HG03025 (cell line): ENCODE measurements around the gene KRTAP9-4.
"Not testable (repeated sequence)": the region's sequence is repeated elsewhere in the genome, so short reads cannot be mapped to it uniquely, and the experiment has no call there.

Source experiments
- ATAC-seq: cut with Tn5 transposase; IDR thresholded peaks from one replicate; pipeline ENCODE4 v1.9.1; 2021; ENCODE audit warnings: mild to moderate bottlenecking, moderate library complexity; ENCODE audit not compliant: unreplicated experiment, low FRiP score

The KRTAP9-4 gene

DNA sequence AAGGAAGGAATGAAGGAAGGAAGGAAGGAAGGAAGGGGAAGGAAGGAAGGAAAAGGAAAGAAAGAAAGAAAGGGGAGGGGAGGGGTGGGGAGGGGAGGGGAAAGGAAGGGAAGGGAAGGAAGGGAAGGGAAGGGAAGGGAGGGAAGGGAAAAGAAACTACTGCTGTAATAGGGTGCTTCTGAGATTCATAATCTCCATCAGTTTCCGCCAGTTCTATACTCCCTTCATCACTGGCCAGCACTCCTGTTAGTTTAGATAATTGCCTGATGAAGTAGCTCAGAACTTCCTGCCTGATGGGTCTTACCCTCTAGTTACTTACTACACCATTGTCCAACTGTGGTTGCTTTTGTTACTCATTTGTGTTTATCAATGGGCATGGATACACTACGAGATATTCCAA is 13.7 kb downstream of the KRTAP9-4 start:
- ATAC-seq, result no peak

DNA sequence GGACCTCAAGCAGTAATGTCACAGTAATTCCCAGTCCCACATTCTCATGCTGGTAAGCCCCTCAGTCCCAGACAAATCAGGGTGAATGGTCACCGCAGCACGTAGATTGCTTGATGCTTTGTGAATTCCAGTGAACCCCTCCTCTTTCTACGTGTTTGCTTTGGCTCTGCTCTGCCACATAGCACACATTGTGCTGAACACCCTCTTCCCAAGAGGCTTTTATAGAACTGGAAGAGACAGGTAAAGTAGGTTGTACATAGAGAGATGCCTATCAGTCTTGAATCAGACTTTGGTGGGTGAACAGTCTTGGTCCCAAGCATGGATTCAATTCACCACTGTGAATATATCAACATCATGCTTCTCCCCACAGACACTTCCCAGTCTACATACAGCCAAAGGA is 15.1 kb downstream of the KRTAP9-4 start:
- no peak for ATAC-seq

DNA sequence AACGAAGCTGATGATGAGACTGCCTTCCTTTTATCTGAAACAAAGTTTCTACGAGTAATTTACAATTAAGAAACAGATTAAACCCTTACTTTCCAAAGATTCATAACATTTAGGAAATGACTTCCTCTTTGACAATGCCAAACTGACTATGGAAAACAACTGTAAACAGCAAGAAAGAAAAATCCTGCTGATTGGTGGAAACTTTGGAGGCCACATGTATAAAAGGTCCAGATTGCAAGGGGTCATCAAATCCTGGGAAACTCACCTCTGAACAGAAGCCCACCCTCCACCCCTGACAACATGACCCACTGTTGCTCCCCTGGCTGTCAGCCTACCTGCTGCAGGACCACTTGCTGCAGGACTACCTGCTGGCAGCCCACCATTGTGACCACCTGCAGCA is 15.6 kb downstream of the KRTAP9-4 start, which contains the start of gene KRTAP9-6:
TSS of gene KRTAP9-6 (plus strand) at position 301 of the 400 bp plus-strand sequence. CDS start at position 301, 0 bp downstream.
- ATAC-seq, result no peak

DNA sequence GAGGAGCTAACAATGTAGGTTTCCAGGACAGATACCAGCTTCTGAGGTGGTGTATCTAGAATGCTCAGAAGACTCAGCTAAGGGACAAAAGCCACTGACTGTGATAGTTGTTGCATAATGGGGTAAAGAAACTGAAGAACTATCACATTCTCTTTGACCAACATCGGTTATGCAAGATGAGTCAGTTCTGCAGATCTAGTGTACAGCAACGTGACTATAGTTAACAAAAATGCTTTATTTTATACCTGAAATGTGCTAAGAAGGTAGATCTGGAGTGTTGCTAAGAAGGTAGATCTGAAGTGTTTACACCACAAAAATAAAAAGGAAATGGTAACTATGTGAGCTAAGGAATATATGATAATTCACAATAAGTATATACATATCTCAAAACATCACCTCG is 18.2 kb downstream of the KRTAP9-4 start:
- ATAC-seq, result no peak

DNA sequence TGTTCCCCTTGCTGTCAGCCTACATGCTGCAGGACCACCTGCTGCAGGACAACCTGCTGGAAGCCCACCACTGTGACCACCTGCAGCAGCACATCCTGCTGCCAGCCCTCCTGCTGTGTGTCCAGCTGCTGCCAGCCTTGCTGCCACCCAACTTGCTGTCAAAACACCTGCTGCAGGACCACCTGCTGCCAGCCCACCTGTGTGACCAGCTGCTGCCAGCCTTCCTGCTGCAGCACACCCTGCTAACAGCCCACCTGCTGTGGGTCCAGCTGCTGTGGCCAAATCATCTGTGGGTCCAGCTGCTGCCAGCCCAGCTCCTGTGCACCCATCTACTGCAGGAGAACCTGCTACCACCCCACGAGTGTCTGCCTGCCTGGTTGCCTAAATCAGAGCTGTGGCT is 21.8 kb downstream of the KRTAP9-4 start:
- ATAC-seq, result not testable (repeated sequence)

DNA sequence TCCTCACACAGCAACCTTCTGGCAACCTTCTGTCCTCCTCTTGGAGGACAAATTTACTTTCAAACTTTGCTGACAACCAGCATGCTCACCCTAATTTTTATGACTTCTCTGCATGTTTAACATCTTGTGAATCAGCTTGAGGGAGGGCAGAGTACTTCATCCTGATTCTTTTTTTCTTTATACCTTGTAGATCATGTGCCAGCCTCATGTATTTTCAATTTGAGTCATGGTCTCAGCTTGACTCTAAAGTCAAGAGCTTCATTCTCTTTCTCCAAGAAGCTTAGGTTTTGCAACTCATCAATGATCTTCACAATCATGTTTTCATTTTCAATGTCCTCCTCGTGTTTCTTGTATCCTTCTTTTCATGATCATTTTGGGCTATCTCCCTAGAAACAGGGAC is 22.4 kb downstream of the KRTAP9-4 start:
- ATAC-seq, result no peak

DNA sequence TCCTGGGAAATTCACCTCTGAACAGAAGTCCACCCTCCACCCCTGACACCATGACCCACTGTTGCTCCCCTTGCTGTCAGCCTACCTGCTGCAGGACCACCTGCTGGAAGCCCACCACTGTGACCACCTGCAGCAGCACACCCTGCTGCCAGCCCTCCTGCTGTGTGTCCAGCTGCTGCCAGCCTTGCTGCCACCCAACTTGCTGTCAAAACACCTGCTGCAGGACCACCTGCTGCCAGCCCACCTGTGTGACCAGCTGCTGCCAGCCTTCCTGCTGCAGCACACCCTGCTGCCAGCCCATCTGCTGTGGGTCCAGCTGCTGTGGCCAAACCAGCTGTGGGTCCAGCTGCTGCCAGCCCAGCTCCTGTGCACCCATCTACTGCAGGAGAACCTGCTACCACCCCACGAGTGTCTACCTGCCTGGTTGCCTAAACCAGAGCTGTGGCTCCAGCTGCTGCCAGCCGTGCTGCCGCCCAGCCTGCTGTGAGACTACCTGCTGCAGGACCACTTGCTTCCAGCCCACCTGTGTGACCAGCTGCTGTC is 26.2 kb downstream of the KRTAP9-4 start, which contains the start of gene KRTAP9-7:
TSS of gene KRTAP9-7 (plus strand) at position 51 of the 543 bp plus-strand sequence. CDS start at position 51, 0 bp downstream.
- ATAC-seq, result not testable (repeated sequence)

DNA sequence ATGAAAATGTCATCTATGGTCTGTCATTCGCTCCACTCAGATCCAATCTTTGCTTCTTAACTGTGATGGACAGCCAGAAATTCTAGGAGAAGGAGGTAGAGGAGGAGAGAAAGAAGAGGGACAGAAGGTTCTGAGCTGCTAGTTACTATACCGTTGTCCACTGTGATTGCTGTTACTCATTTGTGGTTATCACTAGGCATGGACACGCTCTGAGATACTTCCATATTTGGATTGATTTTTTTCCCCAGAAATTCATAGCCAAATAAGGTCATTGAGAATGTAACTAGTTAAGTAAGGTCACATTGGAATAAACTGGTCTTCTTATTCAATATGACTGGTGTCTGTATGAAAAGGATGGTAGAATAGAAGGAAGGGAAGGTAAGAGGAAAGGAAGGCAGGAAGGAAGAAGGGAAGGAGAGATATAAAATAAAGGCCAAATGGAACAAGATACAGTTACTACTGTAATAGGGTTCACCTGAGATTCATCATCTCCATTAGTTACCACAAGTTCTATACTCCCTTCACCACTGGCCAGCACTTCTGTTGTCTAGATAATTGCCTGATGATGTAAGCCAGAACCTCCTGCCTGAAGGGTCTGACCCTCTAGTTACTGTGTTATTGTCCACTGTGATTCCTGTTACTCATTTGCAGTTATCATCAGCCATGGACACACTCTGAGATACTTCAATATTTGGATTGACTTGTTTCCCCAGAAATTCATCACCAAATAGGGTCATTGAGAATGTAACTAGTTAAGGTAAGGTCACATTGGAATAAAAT is 28.9 kb downstream of the KRTAP9-4 start:
- ATAC-seq, result no peak

DNA sequence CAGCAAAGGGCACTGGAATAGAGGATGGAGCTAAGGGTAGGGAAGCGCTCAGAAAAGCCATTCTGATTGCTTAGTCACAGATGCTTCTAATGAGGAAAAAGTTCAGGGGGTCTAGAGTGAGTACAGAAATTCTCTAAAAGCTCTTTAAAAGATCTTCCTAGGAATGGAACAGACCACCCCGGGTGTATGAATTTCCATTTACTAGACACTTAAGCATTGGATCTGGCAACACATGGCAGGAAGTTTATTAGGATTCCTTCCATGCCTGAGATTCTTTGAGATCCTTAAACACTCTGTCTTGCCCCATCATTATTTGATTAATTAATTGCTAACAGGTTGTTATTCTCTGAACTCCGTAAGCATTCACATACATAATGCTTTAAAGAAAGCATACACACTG is 34.6 kb downstream of the KRTAP9-4 start:
- ATAC-seq, result no peak

DNA sequence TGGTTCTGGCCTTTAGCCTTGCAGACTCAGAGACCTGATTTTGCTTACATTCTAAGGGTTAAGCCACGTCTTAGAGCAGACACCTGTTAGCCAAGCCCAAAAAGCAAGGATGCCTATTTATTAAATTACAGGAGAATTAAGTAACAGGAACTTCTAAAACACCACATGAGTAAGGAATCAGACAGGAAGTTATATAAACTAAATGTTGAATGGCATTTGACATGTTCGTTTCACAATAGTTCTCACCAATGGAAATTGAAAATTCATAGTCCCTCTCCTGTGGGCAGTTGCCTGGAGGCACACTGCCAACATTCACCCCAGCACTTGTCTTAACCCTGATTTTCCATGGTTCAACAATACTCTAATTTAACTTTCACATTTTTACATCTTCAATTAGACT is 35.1 kb downstream of the KRTAP9-4 start:
- ATAC-seq, result no peak

DNA sequence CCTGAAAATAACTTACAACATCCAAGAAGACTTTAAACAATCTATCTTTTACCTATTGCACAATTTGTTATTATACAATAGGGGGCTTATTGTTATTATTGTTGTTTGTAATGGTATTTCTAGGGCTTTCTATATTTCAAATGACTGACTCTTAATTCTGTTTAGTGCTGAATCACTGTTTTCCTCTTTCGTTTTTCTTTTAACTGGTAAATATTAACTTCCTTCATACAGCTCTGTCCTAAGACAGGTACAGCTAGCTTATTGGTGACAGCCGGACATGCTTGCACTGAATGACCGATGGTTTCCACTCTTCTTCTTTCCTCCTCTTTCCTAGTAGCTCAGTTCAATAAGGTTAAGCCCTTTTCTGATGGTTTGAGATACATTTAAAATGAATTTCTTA is 37.6 kb downstream of the KRTAP9-4 start:
- no peak for ATAC-seq

DNA sequence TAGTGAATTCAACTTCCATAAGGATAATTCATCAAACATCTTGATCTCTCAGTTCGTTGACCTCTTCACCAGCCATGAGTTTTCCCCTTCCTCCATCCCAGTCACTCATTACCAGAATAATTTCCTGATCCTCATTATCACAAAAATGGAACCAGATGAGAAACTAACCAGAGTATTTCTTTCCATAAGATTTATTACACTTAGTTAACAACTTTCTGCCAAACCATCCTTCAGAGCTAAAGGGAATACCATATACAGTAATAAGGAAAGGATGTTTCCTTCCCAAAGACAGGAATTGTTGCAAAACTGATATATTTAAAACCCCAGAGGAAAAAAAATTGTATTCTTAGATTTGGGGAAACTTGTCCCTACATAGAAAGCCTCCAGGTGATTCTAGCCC is 44.5 kb downstream of the KRTAP9-4 start:
- no peak for ATAC-seq

DNA sequence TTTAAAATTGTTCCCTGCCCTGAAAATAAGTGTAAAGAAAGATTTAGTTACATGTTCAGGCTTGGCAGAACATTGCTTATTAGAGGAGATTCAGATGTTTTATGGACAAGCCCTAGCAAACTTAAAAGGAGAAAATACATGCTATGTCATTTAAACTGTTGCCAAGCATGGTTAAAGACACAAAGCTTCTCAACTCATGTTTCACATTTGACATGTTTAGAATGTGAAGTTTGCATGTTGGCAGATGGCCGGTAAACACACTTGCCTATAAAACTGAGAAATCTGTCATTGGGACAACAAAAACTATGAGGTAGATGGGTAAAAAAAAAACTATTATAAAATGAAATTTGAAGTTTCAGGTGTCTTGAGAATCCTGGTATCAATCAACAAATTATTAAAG is 47.4 kb downstream of the KRTAP9-4 start:
- no peak for ATAC-seq

DNA sequence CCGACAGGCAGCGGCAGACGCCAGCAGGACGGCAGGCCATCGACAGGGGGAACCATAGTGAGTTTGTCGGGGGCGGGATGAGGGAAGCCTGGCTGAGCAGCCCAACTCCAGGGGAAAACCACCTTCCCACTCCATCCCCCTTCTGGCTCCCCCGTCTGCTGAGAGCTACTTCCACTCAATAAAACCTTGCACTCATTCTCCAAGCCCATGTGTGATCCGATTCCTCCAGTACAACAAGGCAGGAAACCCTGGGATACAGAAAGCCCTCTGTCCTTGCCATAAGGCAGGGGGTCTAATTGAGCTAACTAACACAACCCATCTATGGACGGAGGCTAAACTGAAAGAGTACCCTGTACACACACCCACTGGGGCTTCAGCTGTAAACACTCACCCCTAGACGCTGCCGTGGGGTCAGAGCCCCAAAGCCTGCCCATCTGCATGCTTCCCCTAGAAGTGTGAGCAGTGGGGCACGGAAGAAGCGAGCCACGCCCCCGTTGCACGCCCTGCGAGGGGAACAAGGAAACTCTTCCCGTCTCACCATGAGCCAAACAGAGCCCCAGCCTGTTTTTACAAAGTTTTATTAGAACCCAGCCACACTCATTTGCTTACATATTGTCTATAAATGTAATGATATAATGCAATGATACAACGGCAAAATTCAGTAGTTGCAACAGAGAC is 49.1 kb downstream of the KRTAP9-4 start:
- no peak for ATAC-seq
